HG02981 (cell line): ENCODE results near the gene GRK4.
"Not testable (repeated sequence)": the region's sequence is repeated elsewhere in the genome, so short reads cannot be mapped to it uniquely, and the experiment has no call there.

Experiments used
- ATAC-seq: cut with Tn5 transposase; IDR thresholded peaks from one replicate; pipeline ENCODE4 v1.9.1; 2021; ENCODE audit warnings: mild to moderate bottlenecking, moderate library complexity; ENCODE audit not compliant: unreplicated experiment

The GRK4 gene

DNA sequence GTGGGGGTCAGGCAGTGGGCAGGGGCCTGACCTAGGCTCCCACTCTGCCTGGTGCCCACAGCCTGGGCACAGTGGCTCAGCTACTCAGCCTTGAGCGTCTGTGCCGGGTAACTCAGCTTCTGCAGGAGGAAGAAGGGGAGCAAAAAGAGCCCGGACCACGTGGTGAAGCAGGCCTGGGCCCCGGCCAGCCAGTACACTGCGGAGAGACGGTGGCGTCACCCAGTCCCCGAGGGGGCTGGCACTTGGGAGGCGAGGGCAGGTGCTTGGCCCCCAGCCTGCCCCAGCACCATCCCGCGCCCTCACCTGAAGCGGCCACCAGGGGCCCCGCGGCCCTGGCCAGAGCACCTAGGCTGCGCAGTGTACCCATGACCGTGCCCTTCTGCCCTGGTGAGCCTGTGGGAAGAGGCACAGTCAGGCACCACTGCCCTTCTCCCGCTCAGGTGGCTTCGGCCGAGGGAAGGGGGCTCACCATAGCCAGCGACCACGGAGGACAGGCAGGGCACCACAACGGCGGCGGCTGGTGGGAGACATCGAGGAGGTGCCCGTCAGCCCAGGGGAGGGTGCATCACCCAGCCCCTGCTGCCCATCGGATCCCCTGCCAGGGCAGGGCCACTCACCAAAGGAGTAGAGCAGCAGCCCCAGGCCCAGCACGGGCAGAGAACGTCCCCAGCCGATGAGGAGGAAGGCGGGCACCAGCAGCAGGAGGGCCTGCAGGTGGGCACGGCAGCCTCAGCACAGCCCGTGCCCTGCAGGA is 32.4 kb upstream of the GRK4 start:
- no peak for ATAC-seq

DNA sequence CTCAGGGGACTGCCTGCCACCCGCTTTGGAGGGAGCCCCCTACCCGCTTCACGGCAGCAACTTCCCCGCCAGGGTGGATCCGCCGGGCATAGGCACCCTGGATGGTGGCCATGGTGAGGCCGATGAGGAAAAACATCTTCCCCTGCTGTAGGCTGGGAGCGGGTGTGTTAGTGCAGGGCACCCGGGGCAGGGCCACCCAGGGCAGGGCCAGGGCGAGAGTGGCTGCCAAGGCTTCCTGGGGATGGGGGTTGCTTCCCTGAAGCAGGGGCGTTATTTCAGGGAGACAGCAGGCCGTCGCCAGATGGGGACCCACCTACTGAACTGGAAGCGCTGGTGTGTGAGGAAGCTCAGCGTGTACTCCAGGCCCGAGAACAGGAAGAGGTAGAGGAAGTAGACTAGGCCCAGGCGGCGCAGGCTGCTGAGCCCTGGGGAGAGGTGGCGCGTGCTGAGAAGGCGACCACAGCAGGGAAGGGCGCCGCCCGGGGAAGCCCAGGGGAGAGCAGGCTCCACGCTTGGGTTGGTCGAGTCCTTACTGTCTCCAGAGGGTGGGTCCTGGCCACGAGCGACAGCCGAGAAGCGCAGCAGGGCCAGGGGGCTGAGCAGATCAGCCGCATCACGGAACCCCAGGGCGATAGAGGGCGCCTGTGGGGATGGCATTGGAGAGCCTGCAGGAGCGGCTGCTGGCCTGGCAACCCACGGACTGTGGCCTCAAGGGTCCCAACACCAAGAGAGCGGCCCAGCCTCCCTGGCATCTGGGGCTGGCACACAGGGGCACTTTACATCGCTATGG is 31.7 kb upstream of the GRK4 start:
- ATAC-seq = peak; percentile 35

GRCh38 chr4:2932321-2932950 is 30.9 kb upstream of the GRK4 start:
- no peak for ATAC-seq

DNA sequence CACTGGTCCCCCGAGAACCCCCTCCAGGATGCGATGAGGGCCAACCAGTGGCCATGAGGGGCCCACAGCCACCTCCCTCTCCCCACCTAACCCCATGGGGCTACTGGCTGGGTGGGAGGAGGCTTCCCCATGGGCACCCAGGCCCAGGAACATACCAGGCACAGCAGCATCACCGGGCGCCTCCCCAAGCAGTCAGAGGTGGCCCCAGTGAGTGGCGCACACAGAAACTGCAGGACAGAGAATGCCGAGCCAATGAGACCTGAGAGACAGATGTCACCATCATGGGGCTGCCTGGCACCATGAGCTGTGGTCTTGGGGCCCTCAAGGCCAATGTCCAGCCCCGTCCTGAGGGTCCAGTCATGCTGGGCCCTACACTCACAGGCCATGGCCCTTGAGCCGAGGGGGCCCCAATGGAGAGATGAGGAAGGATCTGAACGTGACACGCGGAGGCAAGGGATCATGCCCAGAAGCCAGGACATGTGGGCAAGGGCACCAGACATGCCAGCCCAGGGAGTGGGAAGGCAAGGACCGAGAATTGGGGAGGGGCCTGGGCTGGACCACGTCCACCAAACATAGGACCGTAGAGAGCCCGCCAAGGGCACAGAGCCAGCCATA is 30.3 kb upstream of the GRK4 start:
- no peak for ATAC-seq

DNA sequence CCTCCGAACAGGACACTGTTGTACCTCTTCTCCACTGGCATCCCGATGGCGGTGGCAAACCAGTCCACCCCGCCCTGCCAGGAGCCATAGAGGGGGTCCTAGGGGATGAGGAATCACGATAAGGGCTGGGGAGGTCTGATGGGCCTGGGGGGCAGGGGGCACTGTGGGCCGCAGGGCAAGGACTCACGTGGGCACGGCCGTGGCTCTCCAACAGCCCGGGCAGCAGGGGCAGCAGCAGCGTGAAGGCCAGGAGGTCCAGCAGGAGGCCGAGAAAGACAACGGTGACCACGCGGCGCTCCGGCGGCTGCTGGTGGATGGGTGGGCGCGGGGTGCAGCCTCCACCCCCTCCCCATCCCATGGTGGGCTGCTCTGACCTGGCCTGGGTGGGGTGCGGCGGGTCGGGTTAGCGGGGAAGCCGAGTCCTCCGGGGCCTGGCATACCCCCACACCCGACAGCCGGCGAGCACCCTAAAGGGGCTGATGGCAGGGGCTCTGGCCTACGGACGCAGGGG is 29.8 kb upstream of the GRK4 start:
- no peak for ATAC-seq

GRCh38 chr4:2934077-2934812 is 29.1 kb upstream of the GRK4 start:
- ATAC-seq = no peak

DNA sequence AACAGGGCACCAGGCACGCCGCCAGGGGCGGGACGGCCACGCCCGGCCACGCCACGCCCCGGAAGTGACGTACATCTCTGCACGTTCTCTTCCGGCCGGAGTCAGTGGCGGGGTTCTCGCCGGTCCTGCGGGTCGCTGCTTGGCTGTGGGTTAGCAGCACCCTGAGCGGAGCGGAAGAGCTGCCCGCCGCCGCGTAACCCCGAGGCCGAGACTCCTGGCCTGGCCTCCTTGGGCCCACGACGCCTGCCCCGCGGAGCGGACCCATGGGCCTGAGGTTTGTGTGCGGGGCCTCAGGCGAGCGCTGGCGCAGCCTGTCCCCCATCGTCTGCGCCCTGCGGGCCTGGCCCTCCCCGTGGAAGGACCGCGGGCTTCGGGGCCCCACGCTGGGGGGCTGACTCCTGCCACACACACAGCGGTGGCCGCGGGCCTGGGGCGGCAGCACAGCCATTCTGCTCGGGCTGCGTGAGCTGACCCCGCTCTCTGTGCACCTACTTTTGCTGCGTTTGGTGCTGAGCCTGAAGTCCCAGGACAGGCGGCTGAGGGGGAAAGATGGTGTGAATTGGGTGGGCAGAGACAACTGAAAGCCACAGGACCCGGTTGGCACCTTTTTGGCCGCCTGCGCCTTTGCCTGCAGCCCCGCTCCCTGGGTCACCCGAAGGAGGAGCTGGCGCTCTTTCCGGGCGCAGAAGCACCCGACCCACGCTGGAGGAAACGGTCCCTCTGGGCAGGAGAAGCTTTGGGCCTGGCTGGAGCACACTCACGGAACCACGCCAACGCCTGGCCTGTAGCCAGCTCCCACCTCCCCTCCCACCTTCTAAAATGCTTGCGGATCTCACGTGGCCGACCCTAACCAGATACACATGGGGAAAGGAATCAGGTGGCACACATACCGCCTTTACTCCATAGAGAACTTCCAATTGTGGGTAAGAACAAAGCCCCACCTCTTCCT is 28.3 kb upstream of the GRK4 start:
- peak; percentile 36 for ATAC-seq

DNA sequence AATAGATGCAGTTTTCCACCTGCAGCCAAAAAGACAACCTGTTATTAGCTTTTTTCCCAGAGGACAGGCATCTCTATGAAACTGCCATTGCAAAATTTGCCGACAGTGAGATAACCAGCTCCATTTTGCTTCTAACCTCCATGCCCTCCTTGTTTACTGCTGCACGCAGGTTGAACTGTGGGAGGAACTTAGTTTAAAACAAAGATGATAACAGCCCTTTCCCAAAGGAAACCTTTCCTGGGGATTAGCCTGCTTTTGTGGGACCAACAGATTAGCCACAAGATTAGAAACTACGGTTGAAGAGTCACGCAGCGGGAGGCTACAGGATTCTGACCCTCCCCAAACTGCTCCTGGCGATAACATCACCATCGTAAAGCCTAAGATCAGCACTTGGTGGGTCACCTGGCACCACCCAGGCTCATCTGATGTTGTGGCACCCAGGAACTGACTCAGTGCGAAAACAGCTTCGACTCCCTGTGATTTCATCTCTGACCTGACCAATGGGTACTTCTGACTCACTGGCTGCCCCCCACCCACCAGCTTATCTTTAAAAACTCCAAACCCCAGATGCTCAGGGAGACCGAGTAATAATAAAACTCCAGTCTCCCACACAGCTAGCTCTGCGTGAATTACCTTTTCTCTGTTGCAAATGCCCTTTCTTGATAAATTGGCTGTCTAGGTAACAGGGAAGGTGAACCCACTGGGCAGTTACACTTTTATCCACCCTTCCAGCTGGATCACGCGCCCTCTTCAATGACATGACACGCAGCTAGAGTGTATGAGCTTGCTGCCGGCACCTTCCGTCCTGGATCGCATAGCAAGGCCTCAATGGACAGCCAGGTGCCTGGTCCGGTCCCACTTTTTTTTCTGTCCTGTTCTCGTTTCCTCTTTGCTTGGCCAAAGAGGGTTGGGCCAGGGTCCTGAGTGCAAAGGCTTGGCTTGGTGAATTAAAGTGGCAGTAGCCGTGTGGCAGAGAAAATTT is 27.3 kb upstream of the GRK4 start:
- no peak for ATAC-seq

DNA sequence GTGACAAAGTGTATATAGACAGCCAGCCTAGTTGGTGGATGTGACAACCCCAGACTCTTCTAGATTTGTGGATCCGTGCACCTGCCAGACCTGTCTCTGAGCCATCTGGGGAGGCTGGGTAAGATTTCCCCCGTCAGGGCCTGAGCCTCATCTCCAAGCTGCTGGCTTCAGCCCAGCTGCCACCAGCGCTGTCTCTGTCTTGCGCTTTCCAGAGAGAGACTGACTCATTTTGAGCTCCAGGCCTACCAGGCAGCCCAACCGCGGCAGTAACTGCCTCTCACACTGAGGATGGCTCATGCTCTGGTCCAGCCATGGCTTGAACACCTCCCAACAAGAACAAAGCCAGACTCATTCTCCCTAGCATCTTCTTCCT is 26.6 kb upstream of the GRK4 start:
- ATAC-seq = peak; percentile 30

- no peak for ATAC-seq
Measured at GRCh38 chr4:2937146-2937857, 26.1 kb upstream of the GRK4 start.

DNA sequence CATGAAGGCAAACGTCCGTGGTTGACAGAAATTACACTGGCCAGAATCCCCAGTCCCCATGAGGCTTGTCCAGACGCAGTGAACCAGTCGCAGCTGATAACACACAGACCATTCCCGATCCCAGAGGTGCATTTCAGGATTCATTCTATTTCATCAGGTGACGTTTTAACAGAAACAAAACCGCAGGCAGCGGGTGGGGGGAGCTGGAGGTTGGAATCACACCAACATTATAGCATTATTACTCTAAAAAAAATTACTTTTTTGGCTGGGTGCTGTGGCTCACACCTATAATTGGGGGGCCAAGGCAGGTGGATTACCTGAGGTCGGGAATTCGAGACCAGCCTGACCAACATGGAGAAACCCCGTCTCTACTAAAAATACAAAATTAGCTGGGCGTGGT is 25.4 kb upstream of the GRK4 start:
- ATAC-seq = no peak

- not testable (repeated sequence) for ATAC-seq
Measured at GRCh38 chr4:2938411-2938810, 25.0 kb upstream of the GRK4 start.

GRCh38 chr4:2938906-2939305 is 24.5 kb upstream of the GRK4 start:
- ATAC-seq = no peak

DNA sequence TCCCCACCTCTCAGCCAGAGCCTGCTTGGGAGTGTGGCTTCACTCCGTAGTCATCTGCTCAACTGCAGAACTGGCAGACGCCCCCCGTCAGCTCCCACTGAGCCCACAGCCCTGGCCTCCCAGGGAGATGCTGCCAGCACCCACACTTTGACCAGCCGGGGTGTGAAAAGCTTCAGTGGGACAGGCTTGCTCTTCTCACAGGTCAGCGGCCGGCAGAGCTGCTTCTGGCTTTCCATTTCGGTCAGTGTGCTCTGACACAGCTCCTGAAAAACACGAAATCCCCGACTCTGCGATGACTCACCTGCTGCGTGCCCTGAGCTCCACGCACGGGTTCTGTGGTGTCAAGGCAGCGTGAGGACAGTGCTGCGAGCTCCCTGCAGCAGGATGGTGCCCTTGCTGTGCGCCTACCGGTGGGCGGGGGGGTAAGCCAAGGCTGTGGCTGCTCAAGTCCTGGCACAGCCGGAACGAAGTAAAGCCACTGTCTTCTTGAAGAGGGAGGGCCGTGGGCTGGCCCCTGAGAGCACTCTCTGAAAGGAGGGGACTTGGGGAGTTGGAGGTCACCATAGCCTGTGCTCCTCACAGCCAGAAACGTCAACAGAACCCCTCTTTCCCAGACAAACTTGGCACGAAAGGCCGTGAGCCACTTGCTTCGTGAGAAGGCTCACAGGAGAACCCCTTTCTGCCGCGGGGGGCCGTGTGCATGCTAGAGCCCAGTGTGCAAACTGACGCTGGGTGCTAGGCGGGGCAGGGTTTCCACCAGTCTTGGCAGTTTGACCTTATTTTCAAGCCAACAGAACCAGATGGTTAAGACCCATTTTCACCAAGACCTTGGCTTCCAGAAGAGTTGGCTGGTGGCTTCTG is 23.8 kb upstream of the GRK4 start:
- no peak for ATAC-seq

- no peak for ATAC-seq
Measured at GRCh38 chr4:2940267-2941137, 22.9 kb upstream of the GRK4 start.
